Gastroesophageal sphincter (tissue), 3 donors: Measurements from ENCODE around the gene ALOX12.

Experiments
- CTCF ChIP-seq, 4 experiments: fragments of 200-600 bp in 2 of 4; fragments of 450-650 bp in 2 of 4; sonication (generic) in 1 of 4; IDR thresholded peaks; one replicate each; pipeline ENCODE4 v1.5.1; 2017 to 2019; ENCODE audit warnings: antibody characterized with exemption in 4 of 4, mild to moderate bottlenecking in 2 of 4, moderate library complexity in 2 of 4
- POLR2A ChIP-seq, 2 donors: fragments of 450-650 bp; IDR thresholded peaks; one replicate each; pipeline ENCODE4 v1.6.1; 2017; ENCODE audit warnings: antibody characterized with exemption in 2 of 2, mild to moderate bottlenecking in 2 of 2, moderate library complexity in 1 of 2

- no peak for TF ChIP-seq POLR2A (IDR thresholded peaks at IDR 0.05)
- no peak for TF ChIP-seq CTCF (IDR thresholded peaks at IDR 0.05)
Observed at GRCh38 chr17:6947745-6948144, 48.1 kb upstream of the ALOX12 start.
